Hematopoietic multipotent progenitor cell treated with erythropoietin and hydrocortisone succinate and interleukin-3 and kit ligand, for 15 days (in vitro differentiated cells): ENCODE results near the gene LAMC1.
"Not testable (repeated sequence)": the region's sequence is repeated elsewhere in the genome, so short reads cannot be mapped to it uniquely, and the experiment has no call there.

ENCODE experiments used
- DNase-seq: peaks from one replicate; pipeline ENCODE4 v3.0.0-alpha.2; 2015; ENCODE audit warnings: low spot score

LAMC1 gene

DNA sequence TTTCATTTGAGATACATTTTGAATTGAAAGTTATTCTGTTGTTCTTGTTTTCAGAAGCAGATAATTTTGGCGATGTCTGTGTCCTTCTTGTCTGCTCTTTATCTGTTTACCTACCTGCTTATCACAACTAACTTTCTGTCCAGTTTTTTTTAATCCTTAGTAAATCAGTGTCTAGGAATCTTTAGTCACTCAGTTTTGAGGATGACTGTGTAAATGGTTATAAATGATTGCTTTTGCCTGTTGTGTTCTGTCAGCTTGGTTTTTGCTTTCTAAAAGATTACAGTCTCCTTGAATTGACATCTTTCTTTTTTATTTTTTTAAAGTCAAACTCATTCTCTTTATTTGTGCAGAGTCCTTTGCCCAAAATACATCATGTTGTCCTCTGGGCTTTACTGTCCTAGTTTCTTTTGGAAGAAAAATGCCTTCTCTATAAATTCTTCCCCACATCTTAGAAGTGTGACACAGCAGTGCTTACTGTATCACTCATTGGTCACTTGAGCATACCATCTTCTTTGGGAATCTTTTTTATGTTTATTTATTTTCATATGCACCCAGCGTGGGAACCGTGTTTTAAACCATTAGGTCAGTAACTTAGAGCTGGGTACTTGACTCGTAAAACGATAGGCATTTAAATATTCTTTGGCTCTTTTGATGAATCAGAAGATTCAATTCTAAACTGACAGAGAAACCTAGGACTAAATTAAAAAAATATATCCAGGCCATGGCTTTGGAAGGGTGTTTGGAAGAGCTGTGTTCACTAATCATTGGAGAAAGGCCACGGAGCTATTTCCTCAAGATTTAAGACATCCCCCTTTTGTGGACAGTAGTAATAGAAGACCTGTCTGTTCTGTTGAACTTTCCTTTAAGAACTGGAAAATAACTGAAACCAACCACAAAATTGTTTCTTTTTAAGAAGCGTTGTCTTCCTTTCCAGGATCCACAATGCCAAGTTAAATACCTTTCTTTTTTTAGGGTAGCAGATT lies 20.9 kb downstream of the LAMC1 start:
- no peak for DNase-seq

DNA sequence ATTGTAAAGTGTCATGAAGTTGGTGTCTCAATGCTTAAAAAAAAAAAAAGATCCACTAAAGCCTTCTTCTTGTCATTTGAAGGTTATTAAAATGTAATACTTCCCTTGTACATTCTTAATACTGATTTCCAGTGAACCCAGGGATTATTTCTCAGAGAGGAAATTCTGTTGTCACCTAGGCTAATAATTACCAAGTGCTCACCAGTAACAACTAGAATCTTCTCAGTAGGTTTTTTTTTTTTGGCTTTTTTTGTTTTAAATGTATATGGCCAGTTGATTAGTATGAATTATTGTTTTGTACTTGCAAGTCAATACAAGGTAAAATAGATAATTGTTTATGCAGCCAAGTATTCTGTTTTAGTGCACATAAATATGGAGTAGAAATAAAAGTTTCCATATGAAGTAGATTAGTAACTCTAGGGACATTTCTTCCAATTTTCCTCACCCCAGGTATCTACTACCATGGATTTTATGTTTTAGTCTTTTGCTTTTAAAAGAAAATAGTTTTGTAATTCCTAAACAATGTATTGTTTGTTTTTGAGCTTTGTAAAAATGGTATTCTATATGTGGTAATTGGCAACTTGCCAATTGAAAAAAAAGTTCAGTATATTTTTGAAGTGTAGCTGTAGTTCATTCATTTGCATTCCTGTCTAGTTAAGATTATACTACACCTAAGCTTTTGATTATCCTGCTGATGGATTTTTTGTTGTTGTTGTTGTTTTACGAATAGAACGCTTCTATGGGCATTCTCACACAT lies 21.9 kb downstream of the LAMC1 start:
- no peak for DNase-seq

DNA sequence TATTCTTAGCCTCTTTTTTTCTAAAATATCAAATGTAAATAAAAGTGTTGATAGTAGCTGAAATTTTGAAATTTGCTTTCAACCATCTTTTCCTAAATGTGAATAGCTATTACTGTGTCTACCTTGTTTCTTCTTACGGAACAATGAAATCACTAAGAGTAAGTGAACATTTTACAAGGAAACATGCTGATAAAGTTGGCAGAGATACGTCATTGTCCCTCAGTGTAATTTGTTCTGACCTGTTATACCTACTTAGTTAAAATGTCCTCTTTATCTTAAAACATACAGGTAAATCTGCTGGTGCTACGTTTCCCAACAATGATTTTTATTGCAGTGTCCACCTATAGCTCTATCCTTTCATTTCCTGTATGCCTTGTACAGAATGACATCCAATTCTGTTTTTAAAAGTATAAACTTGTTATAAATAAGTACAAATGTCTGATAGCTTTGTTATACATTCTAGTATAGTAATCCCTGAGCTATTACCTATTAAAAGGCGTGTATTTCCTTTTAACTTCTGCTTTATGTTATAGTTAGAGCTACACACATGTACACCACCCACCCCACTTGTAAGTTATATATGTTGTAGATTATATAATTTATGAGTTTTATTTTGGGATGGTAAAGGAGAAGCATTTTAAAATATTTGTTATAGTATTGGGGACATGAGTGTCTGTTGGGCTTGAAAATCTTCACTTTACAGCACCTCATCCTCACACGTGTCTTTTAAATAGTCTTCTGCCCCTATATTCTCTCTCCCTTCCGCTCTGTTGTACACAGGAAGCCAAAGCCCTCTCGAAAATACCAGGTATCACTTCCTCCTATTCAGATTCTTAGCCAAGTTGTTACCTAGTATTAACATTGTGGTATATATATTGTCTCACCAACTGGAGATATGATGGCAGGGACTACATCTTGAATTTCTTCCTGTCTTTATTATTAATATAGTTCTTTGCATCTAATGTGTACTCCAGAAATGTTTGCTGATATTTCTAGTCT lies 25.2 kb downstream of the LAMC1 start:
- no peak for DNase-seq

DNA sequence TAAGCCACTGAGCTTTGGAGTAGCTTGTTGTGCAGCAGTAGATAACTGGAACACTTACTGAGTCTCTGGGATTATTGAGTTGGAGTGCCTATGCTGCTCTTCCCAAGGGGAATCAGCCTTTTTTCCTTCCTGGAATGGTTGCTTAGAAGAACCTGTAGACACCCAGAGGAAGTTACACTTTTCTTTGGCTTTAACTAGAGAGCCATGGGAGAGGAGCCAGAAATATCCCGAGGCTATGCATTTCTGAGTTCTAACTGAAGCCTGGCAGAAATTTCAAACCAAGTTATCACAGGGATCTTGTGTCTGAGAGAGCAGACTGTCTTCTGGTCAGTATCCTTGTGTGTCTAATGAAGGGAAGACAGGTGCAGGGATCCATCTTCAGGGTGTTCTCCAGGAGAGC lies 28.3 kb downstream of the LAMC1 start:
- no peak for DNase-seq

DNA sequence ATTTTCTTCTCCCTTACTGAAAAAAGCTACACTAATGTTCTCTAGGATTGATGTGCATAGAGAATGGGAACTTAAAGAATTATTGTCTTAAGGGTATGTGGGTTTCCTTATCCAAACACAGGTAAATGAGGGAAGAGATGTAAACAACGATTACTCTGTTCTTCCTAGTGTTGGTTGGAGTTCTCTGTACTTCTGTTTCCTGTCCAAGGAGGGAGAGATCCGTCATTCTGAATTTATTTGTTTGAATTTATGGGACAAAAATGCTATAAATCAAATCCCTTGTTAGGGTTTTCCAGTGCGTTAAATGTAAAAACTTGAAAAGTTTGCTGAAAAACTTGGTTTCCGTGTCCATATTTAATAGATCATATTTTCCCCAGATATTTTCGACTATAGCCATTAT lies 29.6 kb downstream of the LAMC1 start:
- DNase-seq: no peak

DNA sequence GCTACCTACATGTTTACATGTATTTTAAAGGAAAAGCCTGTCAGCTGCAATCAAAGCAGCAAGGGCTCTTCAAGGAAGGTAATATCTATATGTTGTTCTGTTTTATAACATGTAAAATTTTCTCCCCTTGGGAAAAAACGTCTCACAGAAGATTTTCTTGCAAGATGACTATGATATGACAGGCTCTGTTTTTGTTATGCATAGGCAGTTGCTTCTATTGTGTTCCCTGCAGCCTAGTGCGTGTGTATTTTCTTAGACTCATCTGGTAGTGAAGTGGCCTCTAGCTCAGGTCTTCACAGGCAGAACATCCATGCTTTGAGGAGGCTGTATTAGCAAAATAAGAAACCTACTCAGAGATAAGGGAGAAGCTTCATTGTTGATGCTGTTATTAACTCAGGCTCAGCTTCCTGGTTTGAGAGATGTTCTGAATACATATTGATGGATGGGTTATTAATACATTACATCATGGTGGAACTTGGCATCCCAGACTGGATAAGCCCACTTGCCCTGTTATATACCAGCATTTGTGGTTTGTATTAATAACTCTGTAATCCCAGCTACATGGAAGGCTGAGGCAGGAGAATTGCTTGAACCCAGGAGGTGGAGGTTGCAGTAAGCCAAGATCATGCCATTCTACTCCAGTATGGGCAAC lies 35.8 kb downstream of the LAMC1 start:
- no peak for DNase-seq

DNA sequence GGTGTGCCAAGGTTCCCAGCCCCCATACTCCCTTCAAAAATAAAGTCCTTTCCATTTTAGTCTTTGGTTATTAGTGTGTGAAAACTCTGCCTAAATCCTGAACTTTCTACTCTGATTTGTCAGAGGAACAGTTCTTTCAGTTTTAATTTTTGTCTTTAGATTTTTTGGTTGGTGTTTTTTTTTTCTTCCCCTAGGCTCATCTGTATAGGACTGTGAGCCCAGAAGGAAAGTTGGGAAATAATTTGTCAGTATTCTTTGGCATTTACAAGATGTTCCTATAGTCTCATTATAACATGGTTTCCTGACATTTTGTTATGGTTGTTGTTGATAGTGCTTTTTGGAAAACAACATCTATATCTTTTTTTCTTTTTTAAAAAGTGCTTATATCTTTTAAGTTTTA lies 38.0 kb downstream of the LAMC1 start:
- DNase-seq: no peak

DNA sequence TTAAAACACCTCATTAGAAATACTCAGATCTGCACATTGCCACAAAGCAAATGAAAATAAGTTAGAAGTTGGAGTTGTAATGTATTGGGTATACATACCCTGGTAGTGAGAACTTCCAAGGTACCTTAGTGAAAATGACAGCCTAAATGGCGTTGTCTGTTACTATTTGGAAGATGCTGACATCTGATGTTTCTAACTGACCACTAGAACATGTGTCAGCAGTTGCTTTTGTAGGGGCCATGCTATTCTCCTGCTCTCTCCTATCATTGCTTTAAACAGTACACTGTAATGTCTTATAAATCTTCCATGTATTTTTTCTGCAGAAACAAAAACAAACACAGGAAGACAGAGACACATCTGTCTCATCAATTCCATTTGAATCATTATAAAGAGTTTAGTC lies 40.1 kb downstream of the LAMC1 start:
- DNase-seq: no peak

DNA sequence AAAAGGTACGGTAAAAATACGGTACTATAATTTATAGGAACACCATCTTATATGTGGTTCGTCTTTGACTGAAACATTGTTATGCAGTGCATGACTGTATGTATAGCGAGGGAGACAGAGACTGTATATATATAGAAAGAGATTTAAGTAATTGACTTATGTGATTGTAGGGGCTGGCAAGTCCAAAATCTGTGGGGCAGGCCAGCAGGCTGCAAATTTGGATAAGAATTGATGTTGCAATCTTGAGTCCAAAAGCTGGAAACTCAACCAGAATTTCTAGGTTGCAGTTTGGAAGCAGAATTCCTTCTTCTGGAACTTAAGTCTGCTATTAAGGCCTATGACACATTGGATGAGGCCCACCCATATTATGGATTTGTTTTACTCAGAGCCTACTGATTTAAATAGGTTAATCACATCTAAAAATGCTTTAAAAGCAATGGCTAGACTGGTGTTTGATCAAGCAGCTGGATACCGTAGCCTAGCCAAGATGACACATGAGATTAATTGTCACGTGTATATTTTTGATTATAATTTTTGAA lies 42.0 kb downstream of the LAMC1 start:
- no peak for DNase-seq

DNA sequence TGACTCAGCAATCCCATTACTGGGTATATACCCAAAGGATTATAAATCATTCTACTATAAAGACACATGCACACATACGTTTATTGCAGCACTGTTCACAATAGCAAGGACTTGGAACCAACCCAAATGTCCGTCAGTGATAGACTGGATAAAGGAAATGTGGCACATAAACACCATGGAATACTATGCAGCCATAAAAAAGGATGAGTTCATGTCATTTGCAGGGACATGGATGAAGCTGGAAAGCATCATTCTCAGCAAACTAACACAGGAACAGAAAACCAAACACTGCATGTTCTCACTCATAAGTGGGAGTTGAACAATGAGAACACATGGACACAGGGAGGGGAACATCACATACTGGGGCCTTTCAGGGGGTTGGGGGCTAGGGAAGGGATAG lies 43.2 kb downstream of the LAMC1 start:
- not testable (repeated sequence) for DNase-seq

DNA sequence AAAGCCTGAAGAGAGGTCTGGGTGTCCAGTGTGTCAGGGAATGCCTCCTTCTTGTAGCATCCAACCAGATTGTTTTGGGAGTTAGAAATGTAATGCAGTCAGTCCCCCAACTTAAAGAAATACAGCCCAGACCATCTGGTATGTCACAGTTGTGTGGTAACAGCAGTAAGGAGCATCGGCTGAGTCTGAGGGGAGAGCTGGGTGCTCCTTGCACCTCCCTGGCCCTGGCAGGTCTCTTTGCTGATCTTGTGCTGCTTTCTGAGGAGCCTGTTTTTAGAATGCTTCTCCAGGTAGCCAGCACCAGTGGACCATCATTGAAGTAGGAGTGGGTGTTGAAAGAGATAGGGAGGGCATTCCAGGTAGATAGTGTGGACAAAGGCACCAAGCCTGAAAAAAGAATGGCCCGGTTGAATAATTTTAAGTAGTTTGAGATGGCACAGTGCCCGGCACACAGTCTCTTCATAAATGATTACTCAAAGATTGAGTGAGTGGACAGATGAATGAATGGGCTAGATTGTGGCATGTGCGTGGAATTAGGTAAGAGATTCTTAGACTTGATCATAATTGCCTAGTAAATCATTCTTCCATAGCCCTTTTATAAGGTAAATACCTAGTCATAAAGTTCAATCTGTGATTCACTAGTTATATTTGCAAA lies 46.5 kb downstream of the LAMC1 start:
- no peak for DNase-seq

DNA sequence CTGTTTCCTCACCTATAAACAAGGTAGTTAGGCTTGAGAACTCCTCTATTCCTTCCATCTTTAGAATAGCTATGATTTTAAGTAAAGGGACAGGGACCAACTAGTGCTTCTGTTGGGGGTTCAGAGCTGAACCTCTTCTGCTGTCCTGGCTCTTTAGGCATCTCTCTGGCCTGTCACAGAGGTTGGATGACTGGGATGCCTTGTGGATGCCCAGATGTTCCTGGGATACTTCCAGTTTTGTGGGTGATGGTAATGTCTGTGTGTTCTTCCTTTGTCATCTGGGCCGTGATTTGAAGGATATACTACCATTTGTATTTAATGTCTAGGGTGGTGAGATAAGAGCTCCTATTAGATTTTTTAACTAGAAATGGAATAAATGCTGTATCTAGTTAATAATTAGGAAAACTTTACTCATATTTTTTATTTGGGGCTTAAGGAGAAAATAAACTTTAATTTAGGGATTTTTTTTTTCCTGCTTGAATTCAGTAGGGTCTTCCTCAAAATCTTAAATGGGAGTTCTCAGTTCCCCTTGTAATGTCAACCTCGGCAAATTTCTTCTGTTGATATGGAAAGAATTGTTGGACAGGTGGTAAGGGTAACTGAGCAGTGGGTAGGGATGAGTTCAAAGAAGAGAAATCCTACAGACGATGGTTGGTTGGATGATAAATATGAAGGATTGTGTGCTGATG lies 47.2 kb downstream of the LAMC1 start:
- DNase-seq: no peak

DNA sequence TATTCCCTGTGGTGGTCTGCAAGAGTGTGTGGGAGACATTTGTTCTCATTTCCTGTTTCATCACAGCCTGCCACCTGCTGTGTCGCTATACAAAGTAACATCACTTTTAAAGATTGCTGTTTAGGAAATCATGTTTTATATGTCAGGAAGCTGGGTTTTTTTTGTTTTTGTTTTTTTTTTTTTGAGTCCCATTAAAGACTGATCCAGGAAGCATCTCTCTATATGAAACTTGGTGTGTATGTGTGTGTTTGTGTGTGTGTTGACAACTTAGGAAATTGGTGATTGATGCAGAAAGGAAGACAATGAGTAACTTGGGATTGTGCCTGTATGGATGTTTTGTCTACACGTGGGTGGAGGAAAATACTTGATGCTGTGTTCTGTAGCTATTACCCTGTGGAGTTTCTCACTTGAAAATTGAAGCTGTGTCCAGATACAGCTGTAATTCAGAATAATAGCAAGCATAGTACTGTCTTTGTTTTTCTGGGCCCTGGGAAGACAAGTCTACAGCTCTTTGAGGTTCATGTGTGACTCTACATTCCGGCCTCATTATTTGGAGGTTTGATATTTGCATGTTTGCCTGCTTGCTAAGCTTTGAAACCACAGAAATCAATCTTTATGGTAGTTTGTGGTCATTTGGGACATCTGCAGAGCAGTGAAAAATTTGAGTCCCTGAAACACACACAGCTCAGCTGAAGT lies 47.9 kb downstream of the LAMC1 start:
- no peak for DNase-seq

DNA sequence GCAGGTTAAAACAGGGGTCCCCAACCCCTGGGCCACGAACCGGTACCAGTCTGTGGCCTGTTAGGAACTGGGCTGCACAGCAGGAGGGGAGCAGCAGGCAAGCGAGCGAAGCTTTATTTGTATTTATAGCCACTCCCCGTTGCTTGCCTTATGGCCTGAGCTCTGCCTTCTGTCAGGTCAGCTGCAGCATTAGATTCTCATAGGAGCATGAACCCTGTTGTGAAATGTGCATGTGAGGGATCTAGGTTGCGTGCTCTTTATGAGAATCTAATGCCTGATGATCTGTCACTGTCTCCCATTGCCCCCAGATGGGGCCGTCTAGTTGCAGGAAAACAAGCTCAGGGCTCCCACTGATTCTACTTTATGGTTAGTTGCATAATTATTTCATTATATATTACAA lies 49.4 kb downstream of the LAMC1 start:
- DNase-seq: not testable (repeated sequence)

DNA sequence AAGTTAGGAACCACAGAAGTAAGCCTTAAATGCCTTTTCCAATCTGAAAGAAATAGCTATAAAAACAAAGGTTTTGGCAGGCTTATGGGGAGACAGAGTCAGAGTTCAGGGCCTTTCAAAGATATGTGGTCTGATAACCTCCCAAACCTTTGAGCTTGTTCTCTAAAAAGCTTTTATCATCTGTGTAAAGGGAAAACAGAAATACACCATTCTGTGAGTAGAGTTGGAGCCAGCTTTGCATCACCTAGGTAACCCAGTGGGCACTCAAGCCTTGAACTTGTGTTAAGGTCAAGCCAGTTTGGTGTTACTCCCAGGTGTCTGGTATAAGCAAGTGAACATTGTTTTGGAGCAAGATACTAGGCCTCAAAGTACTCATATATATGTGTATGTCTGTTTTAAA lies 50.1 kb downstream of the LAMC1 start:
- DNase-seq: no peak

DNA sequence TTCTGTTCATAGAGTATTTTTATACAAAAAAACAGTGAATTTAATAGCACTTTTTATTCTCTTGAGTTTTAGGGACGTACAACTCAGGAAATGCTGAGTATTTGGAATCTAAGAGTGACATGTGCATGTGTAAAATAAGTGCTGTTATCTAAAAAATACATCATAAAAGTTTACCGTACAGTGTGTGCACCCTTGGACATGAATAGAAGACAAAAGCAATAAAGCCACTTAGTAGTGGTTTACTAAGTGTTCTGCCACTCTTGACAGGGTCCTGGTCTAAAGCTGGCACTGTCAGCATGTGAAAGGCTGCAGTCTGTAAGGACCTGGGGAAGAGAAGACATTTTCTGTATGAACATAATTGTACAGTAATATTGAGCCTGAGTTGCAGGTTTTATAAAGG lies 51.0 kb downstream of the LAMC1 start:
- DNase-seq: no peak

DNA sequence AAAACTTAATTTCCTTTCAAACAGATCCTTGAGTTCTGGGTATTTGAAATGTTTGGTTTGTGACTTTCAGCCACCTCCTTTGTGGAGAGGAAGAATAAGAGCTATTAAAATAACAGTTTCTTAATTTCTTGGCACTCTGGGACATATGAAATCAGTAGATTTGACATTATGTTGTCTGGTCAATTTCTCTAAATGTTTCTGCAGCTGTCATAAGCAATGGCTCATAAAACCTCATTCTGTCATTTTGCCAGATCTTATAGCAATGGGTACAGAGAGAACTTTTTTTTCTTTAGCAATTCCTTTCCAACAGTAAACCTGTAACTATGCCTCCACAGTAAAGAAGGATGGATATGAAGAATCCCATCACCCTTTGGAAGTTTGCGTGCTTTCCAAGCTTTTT lies 52.6 kb downstream of the LAMC1 start:
- DNase-seq: no peak

DNA sequence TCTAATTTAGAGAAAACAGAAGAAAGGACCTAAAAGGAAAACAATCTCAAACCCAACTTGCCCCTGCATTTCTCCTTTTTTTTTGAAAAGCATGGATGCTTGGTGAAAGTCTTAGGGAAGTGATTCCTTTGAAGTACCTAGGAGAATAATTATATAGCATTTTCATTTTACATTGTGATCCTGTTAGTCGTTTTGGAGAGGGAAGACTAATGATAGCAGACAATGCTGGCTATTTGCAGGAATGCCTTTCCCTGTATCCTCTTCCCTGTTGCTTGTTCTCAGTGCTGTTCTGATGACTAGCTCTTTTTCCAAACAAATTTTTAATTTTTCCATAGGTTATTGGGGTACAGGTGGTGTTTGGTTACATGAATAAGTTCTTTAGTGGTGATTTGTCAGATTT lies 53.9 kb downstream of the LAMC1 start:
- no peak for DNase-seq

DNA sequence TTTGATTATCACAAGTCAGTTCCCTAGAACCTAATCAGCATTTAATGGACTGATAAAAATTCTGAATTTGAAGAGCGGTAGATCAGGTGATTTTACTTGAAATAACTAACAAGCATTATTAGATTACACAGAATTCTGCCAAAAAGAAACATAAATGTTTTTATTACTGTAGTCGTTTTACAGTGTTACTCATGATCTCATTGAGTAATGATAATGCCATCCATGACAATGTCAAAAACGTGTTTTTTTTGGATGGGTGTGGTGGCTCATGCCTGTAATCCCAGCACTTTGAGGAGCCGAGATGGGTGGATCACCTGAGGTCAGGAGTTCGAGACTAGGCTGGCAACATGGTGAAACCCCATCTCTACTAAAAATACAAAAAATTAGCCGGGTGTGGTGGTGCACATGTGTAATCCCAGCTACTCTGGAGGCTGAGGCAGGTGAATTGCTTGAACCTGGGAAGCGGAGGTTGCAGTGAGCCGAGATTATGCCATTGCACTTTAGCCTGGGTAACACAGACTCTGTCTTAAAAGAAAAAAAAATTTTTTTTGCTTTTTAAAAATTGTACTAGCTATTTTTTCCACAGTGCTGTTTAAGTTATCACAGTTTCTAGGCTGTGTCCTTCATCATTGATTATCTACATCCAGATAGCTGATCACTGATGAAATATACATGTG lies 56.6 kb downstream of the LAMC1 start:
- DNase-seq: no peak
